ENCODE data around the gene TECPR2.
A peak's percentile ranks its signal among the peaks of the same experiment; 100 is the strongest.

Gene TECPR2

GRCh38 chr14:102362545-102363181 is at the start of gene TECPR2, which contains the start of gene CINP:
TECPR2 (plus strand) TSS chr14:102362941; CDS start chr14:102376722, 13,781 bp downstream.
CINP (minus strand) TSS chr14:102362890; CDS start chr14:102362851, 39 bp downstream.
- no peaks in the 10 kb centered on the region for H3K9me3 Mint-ChIP-seq
- peaks cover 11% of the 10 kb centered on the region for H3K36me3 Mint-ChIP-seq (ENCODE audit: low read depth)
- peaks cover 39% of the 10 kb centered on the region for H3K4me1 Mint-ChIP-seq
- DNase-seq (peak; percentile 98), ATAC-seq (peak; percentile 76)
- peak within 1 kb of the TSS; percentile 97 for H3K27ac Mint-ChIP-seq
- H3K4me3 Mint-ChIP-seq, result no peak within 1 kb of the TSS
- no peaks in the 10 kb centered on the region for H3K27me3 Mint-ChIP-seq

DNA sequence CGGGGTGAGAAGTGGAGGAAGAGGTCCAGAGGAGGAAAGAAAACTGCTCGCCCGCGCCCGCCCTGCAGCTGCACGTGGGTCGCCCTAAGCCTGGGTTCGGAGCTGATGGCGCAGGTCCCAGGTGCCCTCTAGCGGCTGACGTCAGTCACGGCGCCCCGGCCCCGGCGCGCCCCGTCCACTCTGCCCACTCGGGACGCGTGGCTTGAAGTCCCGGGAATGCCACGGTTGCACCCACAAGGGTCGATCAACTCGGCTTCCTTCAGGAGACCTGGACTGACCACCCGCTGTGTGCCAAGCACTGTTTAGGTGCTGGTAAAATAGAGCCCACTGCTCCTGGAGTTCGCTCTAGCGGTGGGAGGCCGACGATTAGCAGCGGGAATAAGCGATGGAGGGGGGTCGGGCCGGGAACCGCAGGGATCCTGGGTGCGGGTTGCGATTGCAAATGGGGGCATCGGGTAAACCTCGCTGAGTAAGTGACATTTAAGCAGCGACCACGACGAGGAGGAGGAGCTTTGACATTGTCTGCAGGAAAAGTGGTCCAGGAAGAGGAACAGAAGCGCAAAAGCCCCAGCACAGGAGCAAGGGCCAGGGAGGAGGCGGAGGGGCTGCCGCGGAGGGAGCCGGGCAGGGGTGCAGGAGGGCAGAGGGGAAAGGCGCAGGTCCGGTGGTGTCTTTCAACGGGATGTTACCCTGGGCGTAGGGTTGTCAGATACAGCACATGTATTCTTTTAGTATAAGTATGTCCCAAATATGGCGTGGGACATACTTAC is 48.3 kb upstream of the TECPR2 start:
- Mint-ChIP-seq H3K9me3 (no peaks in the 10 kb centered on the region), H3K4me1 (peaks cover 51% of the 10 kb centered on the region), H3K27ac (peak overlapping the region; percentile 84), H3K27me3 (no peaks in the 10 kb centered on the region), H3K4me3 (peak overlapping the region; percentile 85), H3K36me3 (ENCODE audit: low read depth) (no peaks in the 10 kb centered on the region)
- peak; percentile 57 for ATAC-seq
- DNase-seq, result peak; percentile 88

GRCh38 chr14:102315121-102315520 is 47.6 kb upstream of the TECPR2 start:
- H3K27me3 Mint-ChIP-seq, result no peaks in the 10 kb centered on the region
- ATAC-seq, result no peak
- no peak for DNase-seq
- H3K4me1 Mint-ChIP-seq, result peaks cover 53% of the 10 kb centered on the region
- no peaks in the 10 kb centered on the region for H3K9me3 Mint-ChIP-seq
- H3K36me3 Mint-ChIP-seq (ENCODE audit: low read depth), result no peaks in the 10 kb centered on the region
- peak overlapping the region; percentile 85 for H3K4me3 Mint-ChIP-seq
- no peak overlapping the region for H3K27ac Mint-ChIP-seq

- Mint-ChIP-seq H3K4me3 (peak overlapping the region; percentile 95), H3K9me3 (no peaks in the 10 kb centered on the region), H3K27me3 (no peaks in the 10 kb centered on the region), H3K4me1 (peaks cover 63% of the 10 kb centered on the region), H3K36me3 (ENCODE audit: low read depth) (no peaks in the 10 kb centered on the region), H3K27ac (peak overlapping the region; percentile 87)
- DNase-seq (no peak), ATAC-seq (no peak)
These were observed 46.4 kb upstream of the TECPR2 start for GRCh38 chr14:102316338-102316742.

DNA sequence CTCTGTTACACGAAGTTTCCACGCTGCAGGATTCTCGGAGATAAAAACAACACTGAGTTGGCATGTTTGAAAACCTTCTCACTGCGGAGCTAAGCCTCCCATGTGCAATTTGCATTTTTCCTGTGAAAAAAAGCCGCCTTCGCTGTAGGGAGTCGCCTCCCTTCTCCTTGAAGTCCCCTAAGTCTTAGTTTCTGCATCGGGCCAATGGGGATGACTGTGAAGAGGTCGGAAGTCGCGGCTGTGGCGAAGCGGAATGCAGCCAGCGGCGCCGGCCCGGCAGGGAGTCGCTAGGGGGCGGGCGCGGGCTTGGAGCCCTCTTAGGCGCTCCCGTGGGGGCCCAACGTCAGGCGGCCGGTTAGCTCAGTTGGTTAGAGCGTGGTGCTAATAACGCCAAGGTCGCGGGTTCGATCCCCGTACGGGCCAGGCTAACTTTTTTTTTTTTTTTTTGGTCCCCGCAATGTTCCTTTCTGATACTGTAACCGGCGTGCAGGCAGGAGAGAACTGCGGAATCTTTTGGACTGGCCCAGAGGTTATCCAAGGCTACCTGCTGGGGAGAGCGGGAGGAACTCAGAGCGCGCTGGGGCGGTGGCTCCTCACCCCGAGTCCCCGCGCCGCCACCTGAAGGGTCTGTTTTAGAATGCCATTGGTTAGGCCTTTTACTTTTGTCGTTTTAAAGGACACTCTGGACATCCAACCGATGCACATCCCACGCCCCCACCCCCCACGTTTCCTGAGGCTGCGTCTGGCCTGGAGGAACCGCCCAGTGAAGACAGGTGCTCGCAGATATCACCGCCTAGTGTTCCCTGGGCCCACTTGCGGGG is 45.8 kb upstream of the TECPR2 start:
- peak overlapping the region; percentile 95 for H3K4me3 Mint-ChIP-seq
- H3K27ac Mint-ChIP-seq, result peak overlapping the region; percentile 87
- H3K4me1 Mint-ChIP-seq, result peaks cover 68% of the 10 kb centered on the region
- no peaks in the 10 kb centered on the region for H3K27me3 Mint-ChIP-seq
- DNase-seq, result peak; percentile 94
- peak; percentile 78 for ATAC-seq
- H3K36me3 Mint-ChIP-seq (ENCODE audit: low read depth), result peaks cover 2% of the 10 kb centered on the region
- H3K9me3 Mint-ChIP-seq, result no peaks in the 10 kb centered on the region

GRCh38 chr14:102317564-102318248 is 45.0 kb upstream of the TECPR2 start:
- H3K9me3 Mint-ChIP-seq, result no peaks in the 10 kb centered on the region
- peak overlapping the region; percentile 95 for H3K4me3 Mint-ChIP-seq
- ATAC-seq (no peak), DNase-seq (no peak)
- peak overlapping the region; percentile 87 for H3K27ac Mint-ChIP-seq
- peaks cover 71% of the 10 kb centered on the region for H3K4me1 Mint-ChIP-seq
- no peaks in the 10 kb centered on the region for H3K27me3 Mint-ChIP-seq
- peaks cover 2% of the 10 kb centered on the region for H3K36me3 Mint-ChIP-seq (ENCODE audit: low read depth)

- H3K4me3 Mint-ChIP-seq, result peak overlapping the region; percentile 95
- no peaks in the 10 kb centered on the region for H3K27me3 Mint-ChIP-seq
- H3K9me3 Mint-ChIP-seq, result no peaks in the 10 kb centered on the region
- H3K27ac Mint-ChIP-seq, result peak overlapping the region; percentile 96
- ATAC-seq (no peak), DNase-seq (no peak)
- H3K4me1 Mint-ChIP-seq, result peaks cover 69% of the 10 kb centered on the region
- H3K36me3 Mint-ChIP-seq (ENCODE audit: low read depth), result peaks cover 2% of the 10 kb centered on the region
These were observed 43.9 kb upstream of the TECPR2 start for GRCh38 chr14:102318781-102319276.

GRCh38 chr14:102319351-102320032 is 43.2 kb upstream of the TECPR2 start, which contains the start of gene ZNF839:
ZNF839 (plus strand) TSS chr14:102319746; CDS start chr14:102319766, 20 bp downstream.
- Mint-ChIP-seq H3K36me3 (ENCODE audit: low read depth) (peaks cover 2% of the 10 kb centered on the region), H3K27ac (peak within 1 kb of the TSS; percentile 96), H3K4me1 (peaks cover 64% of the 10 kb centered on the region), H3K27me3 (no peaks in the 10 kb centered on the region), H3K4me3 (peak within 1 kb of the TSS; percentile 95), H3K9me3 (no peaks in the 10 kb centered on the region)
- ATAC-seq, result peak; percentile 76
- peak; percentile 98 for DNase-seq

GRCh38 chr14:102320033-102320660 is 42.6 kb upstream of the TECPR2 start:
- peaks cover 2% of the 10 kb centered on the region for H3K36me3 Mint-ChIP-seq (ENCODE audit: low read depth)
- DNase-seq, result peak; percentile 30
- peaks cover 57% of the 10 kb centered on the region for H3K4me1 Mint-ChIP-seq
- ATAC-seq, result peak; percentile 22
- no peaks in the 10 kb centered on the region for H3K27me3 Mint-ChIP-seq
- H3K9me3 Mint-ChIP-seq, result no peaks in the 10 kb centered on the region
- H3K4me3 Mint-ChIP-seq, result peak overlapping the region; percentile 92
- H3K27ac Mint-ChIP-seq, result peak overlapping the region; percentile 88

DNA sequence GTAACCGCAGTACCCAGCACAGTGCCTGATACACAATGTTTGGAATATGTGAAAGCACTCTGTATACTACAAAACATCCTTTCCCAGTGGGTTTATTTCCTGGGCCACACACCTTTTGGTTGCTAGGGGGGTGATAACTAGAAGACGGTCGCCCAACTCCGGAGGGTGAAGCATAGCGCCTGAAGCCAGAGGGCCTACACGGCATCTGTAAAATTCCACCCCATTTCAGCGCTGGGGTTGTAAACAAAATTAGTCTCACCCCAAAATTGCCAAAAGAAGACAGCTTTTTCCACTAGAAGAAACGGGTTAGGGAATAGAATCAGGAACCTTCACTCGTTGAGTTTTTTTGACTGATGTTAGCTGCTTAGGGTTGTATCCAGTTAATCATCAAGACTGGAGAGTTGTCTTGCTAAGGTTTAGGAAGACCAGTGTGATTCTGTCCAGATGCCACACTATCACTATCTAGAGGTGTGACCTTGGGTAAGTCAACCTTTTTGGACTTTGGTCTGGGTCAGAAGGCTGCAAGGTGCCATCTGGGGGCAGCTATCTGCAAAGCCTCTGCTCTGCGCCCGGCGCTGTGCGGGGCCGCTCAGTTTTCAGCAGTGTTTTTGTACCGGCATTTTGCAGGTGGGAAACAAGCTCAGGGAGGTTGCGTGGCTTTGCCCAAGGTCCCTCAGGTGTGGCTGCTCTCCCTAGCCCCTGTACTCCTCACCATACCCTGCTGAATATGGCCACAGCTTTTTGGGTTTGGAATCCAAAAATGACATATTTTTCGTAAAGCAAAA is 41.9 kb upstream of the TECPR2 start:
- Mint-ChIP-seq H3K36me3 (ENCODE audit: low read depth) (peaks cover 2% of the 10 kb centered on the region), H3K9me3 (no peaks in the 10 kb centered on the region), H3K4me1 (peaks cover 55% of the 10 kb centered on the region), H3K27ac (peak overlapping the region; percentile 88), H3K4me3 (peak overlapping the region; percentile 92), H3K27me3 (no peaks in the 10 kb centered on the region)
- ATAC-seq (no peak), DNase-seq (no peak)

DNA sequence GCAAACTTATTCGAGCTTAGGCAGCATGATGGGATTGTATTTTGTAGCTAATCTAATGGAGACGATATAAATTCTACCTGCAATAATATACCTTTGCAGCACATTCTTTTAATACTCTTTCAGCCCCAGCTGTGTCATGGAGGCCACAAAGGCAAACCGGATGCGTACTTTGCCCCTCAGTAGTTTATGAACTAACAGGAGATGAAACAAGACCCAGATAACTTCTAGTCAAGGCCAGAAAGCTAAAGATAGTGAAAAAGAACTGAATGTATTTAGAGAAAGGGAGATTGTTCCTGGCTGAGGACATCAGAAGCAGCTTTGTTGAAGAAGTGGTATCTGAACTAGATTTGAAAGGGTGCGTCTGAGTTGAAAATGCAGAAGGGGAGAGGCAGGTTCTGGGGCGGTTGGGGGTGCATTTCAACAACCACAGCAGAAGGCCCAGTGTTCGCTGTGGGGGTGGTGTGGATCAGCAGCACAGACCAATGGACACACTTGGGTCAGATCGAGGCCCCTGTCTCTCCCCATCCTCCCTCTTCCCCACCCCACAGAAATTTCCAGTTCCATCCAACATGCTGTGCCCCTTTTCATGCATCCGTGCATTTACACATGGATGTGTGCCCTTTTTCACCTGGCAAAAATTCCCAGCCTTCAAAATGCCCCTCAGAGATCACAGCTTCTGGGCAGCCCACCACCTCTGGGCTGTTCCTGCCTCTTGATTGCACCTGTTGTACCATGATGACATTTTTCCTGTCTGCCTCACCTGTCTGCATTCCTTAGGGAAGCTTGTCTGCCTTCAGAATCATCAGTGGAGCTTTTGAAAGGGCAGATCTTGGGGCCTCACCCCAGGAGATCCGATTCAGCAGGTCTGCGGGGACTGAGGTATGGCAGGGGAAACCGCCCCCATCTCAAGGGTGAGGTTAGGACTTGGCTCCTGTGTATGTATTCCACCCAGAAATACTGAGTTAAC is 41.0 kb upstream of the TECPR2 start:
- no peaks in the 10 kb centered on the region for H3K9me3 Mint-ChIP-seq
- ATAC-seq, result no peak
- no peak overlapping the region for H3K4me3 Mint-ChIP-seq
- peaks cover 47% of the 10 kb centered on the region for H3K4me1 Mint-ChIP-seq
- peaks cover 6% of the 10 kb centered on the region for H3K36me3 Mint-ChIP-seq (ENCODE audit: low read depth)
- no peaks in the 10 kb centered on the region for H3K27me3 Mint-ChIP-seq
- H3K27ac Mint-ChIP-seq, result peak overlapping the region; percentile 22
- DNase-seq, result no peak

GRCh38 chr14:102323102-102323501 is 39.6 kb upstream of the TECPR2 start:
- Mint-ChIP-seq H3K36me3 (ENCODE audit: low read depth) (peaks cover 6% of the 10 kb centered on the region), H3K4me3 (no peak overlapping the region), H3K9me3 (no peaks in the 10 kb centered on the region), H3K27me3 (no peaks in the 10 kb centered on the region), H3K27ac (no peak overlapping the region), H3K4me1 (peaks cover 35% of the 10 kb centered on the region)
- DNase-seq, result no peak
- no peak for ATAC-seq

All from activated naive CD8-positive, alpha-beta T cell treated with anti-CD3 and anti-CD28 coated beads, Interleukin-2, amount 50 U/mL, for 24 hours (primary cell).